Activated CD8-positive, alpha-beta T cell treated with anti-CD3 and anti-CD28 coated beads, Interleukin-2, amount 10 ng/mL, durations not matched to agents 7 days and 5 days (primary cell): Measurements from ENCODE around the gene FBL. TPM values are rescaled to one million over a fixed set of nuclear protein-coding genes. Genes with fewer than 3 reads are reported as not detected.

ENCODE experiments used
- ATAC-seq: fragments of 150-1000 bp; cut with Tn5 transposase; one replicate; pipeline ENCODE4 v1.10.0; 2021; ENCODE audit warnings: moderate library complexity
- CTCF ChIA-PET: fragments of 350-600 bp; sonication (Branson Sonifier 250); formaldehyde crosslinking; loops from one replicate; lab custom pipeline; 2021; ENCODE audit warnings: antibody characterized with exemption; lab: Charles Lee
- POLR2A ChIA-PET: fragments of 350-600 bp; sonication (Branson Sonifier 250); formaldehyde crosslinking; loops from one replicate; lab custom pipeline; 2021; ENCODE audit warnings: antibody characterized with exemption; lab: Charles Lee
- DNase-seq: peaks from one replicate; pipeline ENCODE4 v3.0.0-alpha.2; 2020
- H3K27ac Mint-ChIP-seq: one replicate; pipeline ENCODE4 v1.8.0; 2021; ENCODE audit warnings: mild to moderate bottlenecking, mixed read lengths
- H3K27me3 Mint-ChIP-seq: one replicate; pipeline ENCODE4 v1.8.0; 2021; ENCODE audit warnings: low read depth, mixed read lengths
- H3K36me3 Mint-ChIP-seq: one replicate; pipeline ENCODE4 v1.8.0; 2021; ENCODE audit warnings: low read depth, mixed read lengths
- H3K4me1 Mint-ChIP-seq: one replicate; pipeline ENCODE4 v1.8.0; 2021; ENCODE audit warnings: low read depth, mixed read lengths
- H3K4me3 Mint-ChIP-seq: one replicate; pipeline ENCODE4 v1.8.0; 2021; ENCODE audit warnings: mild to moderate bottlenecking, mixed read lengths
- H3K9me3 Mint-ChIP-seq: one replicate; pipeline ENCODE4 v1.8.0; 2022; ENCODE audit warnings: mixed read lengths; ENCODE audit not compliant: insufficient read depth
- microRNA-seq: library from miRNA; unstranded; fragments of <30 nt; microRNA quantifications from one replicate; pipeline ENCODE4 v1.2.0, GENCODE V29; 2022
- total RNA-seq, 2 experiments: library from RNA; stranded (reverse); gene quantifications; one replicate each; pipeline ENCODE4 v1.2.3, GENCODE V29; 2021

The FBL gene
- total RNA-seq, 2 experiments from 2014 or later: 385 to 399 TPM

GRCh38 chr19:39807846-39808364 lies 38.3 kb downstream of the FBL start:
- Mint-ChIP-seq H3K4me3 (no peak overlapping the region), H3K27me3 (peaks cover 6% of the 10 kb centered on the region), H3K27ac (no peak overlapping the region), H3K9me3 (peaks cover 3% of the 10 kb centered on the region), H3K4me1 (no peaks in the 10 kb centered on the region), H3K36me3 (no peaks in the 10 kb centered on the region)
- no peak for ATAC-seq
- no peak for DNase-seq
- POLR2A ChIA-PET: no interaction called here
- CTCF ChIA-PET: interaction anchor here (2.0 kb wide), 1 partner anchor 15 kb away, joined by 7 read pairs; no protein-coding TSS in a partner anchor

GRCh38 chr19:39805104-39805503 lies 41.1 kb downstream of the FBL start:
- POLR2A ChIA-PET: no interaction called here
- no peak overlapping the region for H3K4me3 Mint-ChIP-seq
- CTCF ChIA-PET: interaction anchor here (1.7 to 7.0 kb wide), 2 partner anchors 12 to 39 kb away, joined by 8 to 46 read pairs; partner anchors contain the start of gene FBL
- ATAC-seq (no peak), DNase-seq (no peak)
- no peaks in the 10 kb centered on the region for H3K4me1 Mint-ChIP-seq
- peaks cover 13% of the 10 kb centered on the region for H3K27me3 Mint-ChIP-seq
- H3K27ac Mint-ChIP-seq: no peak overlapping the region
- H3K36me3 Mint-ChIP-seq: no peaks in the 10 kb centered on the region
- peaks cover 3% of the 10 kb centered on the region for H3K9me3 Mint-ChIP-seq

- ATAC-seq (no peak), DNase-seq (no peak)
- Mint-ChIP-seq H3K9me3 (no peaks in the 10 kb centered on the region), H3K27ac (no peak overlapping the region), H3K4me1 (no peaks in the 10 kb centered on the region), H3K4me3 (no peak overlapping the region), H3K36me3 (no peaks in the 10 kb centered on the region), H3K27me3 (peaks cover 18% of the 10 kb centered on the region)
- POLR2A ChIA-PET: no interaction called here
- CTCF ChIA-PET: interaction anchor here (0.9 to 7.0 kb wide), 4 partner anchors 10 to 42 kb away, joined by 3 to 46 read pairs (median 10); partner anchors contain the start of gene FBL
Observed at GRCh38 chr19:39802958-39803357, 43.2 kb downstream of the FBL start.

- DNase-seq: no peak
- CTCF ChIA-PET: interaction anchor here (1.0 to 1.1 kb wide), 3 partner anchors 13 to 48 kb away, joined by 3 read pairs; no protein-coding TSS in a partner anchor
- no peaks in the 10 kb centered on the region for H3K9me3 Mint-ChIP-seq
- POLR2A ChIA-PET: no interaction called here
- peaks cover 19% of the 10 kb centered on the region for H3K4me1 Mint-ChIP-seq
- H3K4me3 Mint-ChIP-seq: no peak overlapping the region
- no peak for ATAC-seq
- H3K27me3 Mint-ChIP-seq: peaks cover 27% of the 10 kb centered on the region
- H3K36me3 Mint-ChIP-seq: no peaks in the 10 kb centered on the region
- no peak overlapping the region for H3K27ac Mint-ChIP-seq
Observed at GRCh38 chr19:39797083-39797482, 49.1 kb downstream of the FBL start.

GRCh38 chr19:39796000-39796498 lies 50.1 kb downstream of the FBL start:
- no peak overlapping the region for H3K27ac Mint-ChIP-seq
- DNase-seq: no peak
- no peaks in the 10 kb centered on the region for H3K36me3 Mint-ChIP-seq
- H3K27me3 Mint-ChIP-seq: peaks cover 27% of the 10 kb centered on the region
- ATAC-seq: no peak
- POLR2A ChIA-PET: interaction anchor here (1.4 kb wide), 1 partner anchor 50 kb away, joined by 4 read pairs; the partner anchor contains the start of gene FBL
- no peaks in the 10 kb centered on the region for H3K9me3 Mint-ChIP-seq
- CTCF ChIA-PET: interaction anchor here (1.1 to 7.9 kb wide), 6 partner anchors 12 to 175 kb away, joined by 3 to 235 read pairs (median 3); partner anchors contain the start of genes FBL and PSMC4
- H3K4me3 Mint-ChIP-seq: no peak overlapping the region
- peaks cover 19% of the 10 kb centered on the region for H3K4me1 Mint-ChIP-seq

- no peaks in the 10 kb centered on the region for H3K9me3 Mint-ChIP-seq
- no peak overlapping the region for H3K4me3 Mint-ChIP-seq
- CTCF ChIA-PET: interaction anchor here (1.1 to 7.9 kb wide), 3 partner anchors 11 to 176 kb away, joined by 3 to 235 read pairs (median 12); partner anchors contain the start of genes FBL and PSMC4
- H3K36me3 Mint-ChIP-seq: no peaks in the 10 kb centered on the region
- peaks cover 23% of the 10 kb centered on the region for H3K27me3 Mint-ChIP-seq
- POLR2A ChIA-PET: interaction anchor here (1.4 kb wide), 1 partner anchor 51 kb away, joined by 4 read pairs; the partner anchor contains the start of gene FBL
- H3K4me1 Mint-ChIP-seq: peaks cover 19% of the 10 kb centered on the region
- DNase-seq (peak; percentile 35), ATAC-seq (no peak)
- H3K27ac Mint-ChIP-seq: no peak overlapping the region
Observed at GRCh38 chr19:39795001-39795400, 51.2 kb downstream of the FBL start.

- ATAC-seq (peak; percentile 96), DNase-seq (peak; percentile 82)
- Mint-ChIP-seq H3K27ac (no peak overlapping the region), H3K4me3 (peak overlapping the region; percentile 76), H3K36me3 (no peaks in the 10 kb centered on the region), H3K27me3 (peaks cover 22% of the 10 kb centered on the region), H3K4me1 (peaks cover 19% of the 10 kb centered on the region), H3K9me3 (peaks cover 3% of the 10 kb centered on the region)
- ChIA-PET POLR2A (interaction anchor here (0.7 to 1.6 kb wide), 2 partner anchors 50 to 52 kb away, joined by 3 to 4 read pairs; no protein-coding TSS in a partner anchor), CTCF (interaction anchor here (0.6 to 7.9 kb wide), 35 partner anchors 9 to 372 kb away, joined by 3 to 235 read pairs (median 5); partner anchors contain the start of genes DYRK1B, FBL, LEUTX and PSMC4)
Observed at GRCh38 chr19:39792999-39793546, 53.1 kb downstream of the FBL start.

GRCh38 chr19:39788244-39788643 lies 57.9 kb downstream of the FBL start:
- no peaks in the 10 kb centered on the region for H3K36me3 Mint-ChIP-seq
- no peak overlapping the region for H3K27ac Mint-ChIP-seq
- peaks cover 6% of the 10 kb centered on the region for H3K9me3 Mint-ChIP-seq
- DNase-seq: no peak
- H3K4me1 Mint-ChIP-seq: peaks cover 5% of the 10 kb centered on the region
- H3K4me3 Mint-ChIP-seq: no peak overlapping the region
- ChIA-PET POLR2A (no interaction called here), CTCF (interaction anchor here (0.6 to 1.6 kb wide), 2 partner anchors 55 to 240 kb away, joined by 3 read pairs; no protein-coding TSS in a partner anchor)
- no peak for ATAC-seq
- H3K27me3 Mint-ChIP-seq: peaks cover 25% of the 10 kb centered on the region

Small RNA genes within 50 kb of the gene (microRNA-seq; reads per million reads assigned to microRNA genes)
- not detected for gene MIR6719

Other genes with a start within 250 kb of the FBL start
- not detected for gene LGALS13, start 243.9 kb downstream of the FBL start, total RNA-seq
- not detected for gene LGALS16, start 190.5 kb downstream of the FBL start, total RNA-seq
- not detected for gene LGALS14, start 141.9 kb downstream of the FBL start, total RNA-seq
- gene CLC, start 108.3 kb downstream of the FBL start, total RNA-seq: not detected
- gene LEUTX, start 67.5 kb downstream of the FBL start, total RNA-seq: not detected
- 1 to 10 TPM; 7.5 to 8.5 TPM for gene DYRK1B, start 12.2 kb downstream of the FBL start, total RNA-seq
- gene FCGBP, start 88.3 kb upstream of the FBL start, total RNA-seq: 1 to 10 TPM; 5.8 to 6.2 TPM
- gene PSMC4, start 124.8 kb upstream of the FBL start, total RNA-seq: 100 to 1,000 TPM; 120 to 121 TPM
- 1 to 10 TPM; 4.9 to 5.2 TPM for gene ZNF546, start 150.7 kb upstream of the FBL start, total RNA-seq
- 10 to 100 TPM; 27.4 to 30.3 TPM for gene ZNF780B, start 209.9 kb upstream of the FBL start, total RNA-seq
- gene ZNF780A, start 244.6 kb upstream of the FBL start, total RNA-seq: 10 to 100 TPM; 17.9 to 21.6 TPM